Mesenteric fat pad (tissue), 1 donor: ENCODE results near the gene MATN1. TPM values are rescaled to one million over a fixed set of nuclear protein-coding genes. Genes with fewer than 3 reads are reported as not detected.

ENCODE experiments used
- DNase-seq: peaks from one replicate; pipeline ENCODE4 v3.0.0-alpha.2; 2020; ENCODE audit warnings: low spot score
- total RNA-seq: library from RNA; stranded (reverse); fragmentation: NEBNext Ultra II Directional; extraction: Animal tissue kit (Norgen Biotek cat#: 25700); gene quantifications from one replicate; pipeline ENCODE4 v1.2.1, GENCODE V29; 2021
- donor health status: DM: yes; HTN: yes; CAD: no.

The MATN1 gene
- total RNA-seq, 1 donor from 2014 or later, result not detected

DNA sequence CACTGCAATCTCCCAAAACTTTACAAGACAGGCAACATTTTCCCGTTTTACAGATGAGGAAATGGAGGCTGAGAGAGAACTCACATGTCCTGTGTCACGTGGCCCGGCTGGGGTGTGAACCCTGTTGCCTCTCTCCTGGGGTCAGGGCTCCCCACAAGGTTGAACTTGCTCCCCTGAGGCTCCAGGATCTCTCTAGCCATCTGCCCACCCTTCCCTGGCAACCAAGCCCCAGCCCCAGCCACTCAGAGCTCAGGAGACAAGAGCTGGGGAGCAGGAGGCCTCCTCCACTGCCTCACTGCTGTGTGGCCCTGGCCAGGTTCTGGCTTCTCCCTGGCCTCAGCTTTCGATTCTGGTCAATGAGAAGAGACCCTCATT, 22.4 kb upstream of the MATN1 start:
- DNase-seq, result no peak

DNA sequence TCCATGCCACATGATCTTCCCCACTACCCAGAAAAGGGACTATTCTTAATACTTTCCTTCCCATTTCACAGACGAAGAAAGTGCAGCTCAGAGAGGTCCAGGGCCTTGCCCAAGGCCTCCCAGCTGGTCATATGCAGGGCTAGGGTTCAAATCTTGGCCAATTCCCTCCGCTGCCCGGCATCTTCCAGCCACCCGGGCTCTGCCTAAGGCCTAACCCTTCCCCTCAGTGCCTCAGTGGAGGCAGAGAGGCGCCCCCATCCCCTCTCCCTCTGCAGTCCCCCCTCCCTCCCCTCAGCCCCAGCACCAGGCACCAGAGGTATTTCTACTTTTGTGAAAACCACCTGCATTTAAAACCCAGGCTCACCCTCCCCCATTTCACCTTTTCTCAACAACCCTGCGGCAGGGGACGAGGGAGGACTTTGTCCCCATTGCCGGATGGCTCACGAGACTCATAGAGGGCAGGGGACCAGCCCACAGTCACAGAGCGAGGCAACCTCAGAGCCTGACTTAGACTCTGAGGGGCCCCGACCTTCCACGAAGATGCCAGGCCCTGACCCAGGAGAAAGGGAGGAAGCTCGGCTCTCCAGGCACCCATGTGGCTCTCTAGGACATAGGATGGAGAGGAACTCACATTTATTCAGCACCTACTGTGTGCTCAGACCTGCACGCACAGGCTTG, 21.9 kb upstream of the MATN1 start:
- no peak for DNase-seq

DNA sequence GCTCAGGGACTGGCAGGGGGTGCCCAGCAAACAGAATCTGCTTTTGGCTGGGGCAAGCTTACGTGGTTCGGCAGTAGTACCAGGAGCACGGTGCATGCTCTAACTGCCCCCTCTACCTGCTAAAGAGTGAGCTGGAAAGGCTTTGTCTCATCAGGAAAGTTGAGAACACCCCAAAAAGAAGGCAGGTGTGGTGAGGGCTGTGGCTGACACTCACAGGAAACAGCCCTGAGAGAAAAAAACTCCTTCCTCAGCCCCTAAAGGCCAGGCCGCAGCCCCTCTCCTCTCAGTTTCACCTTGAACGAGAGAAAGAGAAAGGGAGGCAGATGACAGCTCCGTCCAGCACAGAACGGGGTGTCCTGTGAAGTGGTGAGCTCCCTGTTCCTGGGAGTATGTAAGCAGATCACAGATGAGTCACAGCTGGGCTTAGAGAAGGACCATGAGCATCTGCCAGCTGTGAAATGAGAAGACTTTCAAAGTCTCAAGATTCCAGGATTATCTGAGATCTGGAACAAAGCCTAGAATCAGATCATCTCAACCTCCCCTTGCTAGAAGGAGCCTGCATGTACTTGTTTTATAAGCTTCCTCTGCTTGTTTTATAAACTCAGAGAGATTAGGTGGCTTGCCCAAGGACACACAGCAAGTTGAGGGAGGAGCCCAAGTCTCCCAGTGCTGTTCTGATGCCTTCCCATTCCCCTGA, 20.8 kb upstream of the MATN1 start:
- DNase-seq, result no peak

DNA sequence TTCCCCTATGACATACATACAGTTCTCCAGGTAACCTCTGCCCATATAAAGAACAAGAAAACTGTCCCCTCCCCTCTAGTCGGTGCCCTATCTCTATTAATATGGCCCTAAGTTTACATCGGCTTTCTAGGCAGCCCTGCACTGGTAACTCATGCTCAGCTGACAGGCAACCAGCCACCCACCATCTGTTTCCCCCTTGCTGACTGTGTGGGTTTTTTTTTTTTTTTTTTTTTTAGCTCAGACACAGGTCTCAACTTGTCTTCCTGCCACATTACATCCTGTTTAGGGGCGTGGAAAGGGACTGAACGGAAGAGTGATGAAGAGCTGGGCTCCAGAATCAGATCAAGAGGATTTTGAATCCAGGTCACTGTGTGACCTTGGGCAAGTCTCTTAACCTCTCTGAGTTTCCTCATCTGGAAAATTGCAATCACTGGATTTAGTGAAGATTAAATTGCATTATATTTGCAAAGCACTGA, 20.2 kb upstream of the MATN1 start:
- no peak for DNase-seq

DNA sequence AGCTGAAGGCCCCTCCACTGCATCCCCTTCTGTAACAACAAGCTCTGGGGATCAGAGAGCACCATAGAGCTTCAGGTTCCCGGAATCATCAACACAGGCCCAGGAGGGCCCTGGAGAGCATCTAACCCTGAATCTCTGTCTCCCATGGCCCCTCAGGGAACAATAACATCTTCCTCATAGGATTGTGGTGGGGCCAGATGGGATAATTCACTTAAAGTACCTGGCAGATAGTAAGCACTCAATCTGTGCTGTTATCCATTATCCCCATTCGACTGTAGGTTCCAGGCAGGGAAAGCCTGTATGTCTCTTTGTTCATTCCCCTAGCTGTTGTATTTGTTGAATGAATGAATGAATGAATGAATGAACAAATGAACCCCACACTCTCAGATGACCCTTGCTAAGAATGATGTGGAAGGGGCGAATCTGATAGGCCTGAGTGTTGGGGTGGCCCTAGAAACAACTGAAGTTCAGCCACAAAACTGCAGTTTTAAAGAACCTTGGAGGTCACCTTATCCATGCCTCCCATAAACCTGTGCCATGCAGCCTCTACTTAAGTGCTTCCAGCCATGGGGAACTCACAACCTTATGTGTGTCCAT, 19.7 kb upstream of the MATN1 start:
- DNase-seq, result no peak

DNA sequence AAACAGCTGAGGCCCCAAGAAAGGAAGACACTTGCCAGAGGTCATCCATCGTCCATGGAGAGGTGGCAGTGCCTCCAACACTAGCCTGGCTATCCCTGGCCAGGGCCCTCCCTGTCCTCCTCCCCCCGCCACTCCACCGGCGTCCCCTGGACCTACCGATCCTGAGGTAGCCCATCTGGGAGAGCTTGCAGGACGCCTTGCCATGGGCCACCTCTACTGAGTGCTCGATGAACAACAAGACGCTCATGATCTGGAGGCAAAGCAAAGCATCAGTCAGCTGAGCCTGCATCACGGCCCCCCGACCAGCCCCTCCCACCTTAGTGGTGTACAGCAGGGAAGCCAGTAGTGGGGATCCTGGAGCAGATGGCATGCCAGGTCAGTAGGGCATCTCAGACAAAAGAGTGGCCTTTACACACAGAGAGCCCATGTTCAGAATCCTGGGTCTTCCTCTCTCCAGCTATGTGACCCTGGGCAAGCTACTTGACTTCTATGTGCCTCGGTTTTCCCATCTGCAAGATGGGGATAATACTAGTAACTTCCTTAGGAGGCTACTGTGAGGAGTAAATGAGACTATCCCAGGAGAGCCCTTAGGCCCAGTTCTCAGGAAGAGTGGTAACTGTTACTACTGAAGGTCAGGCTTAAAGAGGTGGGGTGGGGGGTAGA, 19.0 kb upstream of the MATN1 start:
- DNase-seq, result no peak

DNA sequence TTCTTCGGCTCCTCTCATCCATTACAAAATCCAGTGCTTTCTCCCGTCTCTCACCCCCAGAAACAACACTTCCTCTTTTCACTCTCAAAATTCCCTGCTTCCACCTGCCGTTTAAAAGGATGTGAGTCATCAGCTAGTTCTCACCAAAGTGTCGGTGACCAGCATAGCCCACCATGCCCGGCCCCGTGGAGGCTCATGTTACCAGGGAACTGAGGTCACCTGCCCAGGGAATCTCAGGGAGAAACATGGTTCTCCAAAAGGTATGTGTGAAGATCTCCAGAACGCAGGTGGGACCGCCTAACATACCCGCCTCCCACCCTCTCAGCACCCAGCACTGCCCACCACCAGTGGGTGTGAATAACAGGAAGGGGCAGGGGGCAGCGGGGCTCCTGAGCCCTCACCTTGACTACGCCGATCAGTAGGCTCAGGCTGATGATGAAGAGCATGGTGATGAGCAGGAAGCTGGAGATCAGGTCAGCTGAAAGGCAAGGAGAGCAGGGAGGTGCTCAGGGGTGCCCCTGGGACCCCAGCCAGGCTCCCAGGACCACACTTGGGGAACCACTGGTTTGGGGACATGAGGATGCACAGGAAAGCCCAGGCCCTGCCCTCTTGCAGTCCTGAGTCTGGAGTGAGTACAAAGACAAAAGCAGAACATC, 18.0 kb upstream of the MATN1 start:
- DNase-seq, result no peak

DNA sequence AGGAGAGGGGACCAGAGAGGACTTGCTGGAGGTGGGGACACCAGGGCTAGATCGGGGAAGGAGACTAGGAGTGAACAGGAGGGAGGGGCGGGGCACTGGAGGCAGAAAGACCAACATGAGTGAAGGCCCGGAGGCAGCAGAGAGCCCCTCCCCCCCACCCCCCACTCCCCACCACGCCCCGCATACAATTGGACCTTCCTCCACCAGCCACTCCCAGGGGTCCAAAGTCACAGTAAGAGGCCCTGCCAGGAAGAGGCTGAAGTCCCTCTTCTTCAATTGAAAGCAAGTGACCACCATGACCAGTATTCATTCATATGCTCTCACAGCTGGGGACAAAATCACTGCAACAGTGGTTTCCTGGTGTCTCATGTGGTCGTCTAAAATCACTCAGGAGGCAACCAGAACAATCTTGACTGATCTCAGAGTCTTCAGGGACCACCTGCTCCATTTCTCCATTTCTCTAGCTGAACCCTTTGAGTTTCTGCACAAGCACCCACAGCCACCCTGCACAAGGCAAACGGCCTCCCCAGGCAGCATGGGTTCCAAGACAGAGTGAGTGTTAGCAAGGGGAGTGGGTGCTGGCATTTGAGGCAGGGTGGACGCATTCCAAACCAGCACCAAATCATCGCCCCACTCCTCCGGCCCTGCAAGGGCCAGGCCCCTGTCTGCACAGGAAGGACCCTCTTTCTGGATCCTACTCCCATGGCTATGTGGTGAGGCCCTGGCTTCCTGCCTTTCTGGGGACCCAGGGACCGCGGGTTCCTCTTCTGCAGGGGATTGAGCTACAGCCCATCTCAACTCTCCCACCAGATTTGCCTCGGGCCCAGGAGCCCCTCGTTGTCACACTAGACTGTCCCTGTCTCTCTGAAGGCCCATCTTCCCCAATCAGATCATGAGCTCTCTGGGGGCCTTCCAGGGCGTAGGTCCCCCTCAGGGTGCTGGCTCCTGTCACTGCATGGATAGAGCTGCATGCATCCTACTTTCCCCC, 17.2 kb upstream of the MATN1 start:
- no peak for DNase-seq

DNA sequence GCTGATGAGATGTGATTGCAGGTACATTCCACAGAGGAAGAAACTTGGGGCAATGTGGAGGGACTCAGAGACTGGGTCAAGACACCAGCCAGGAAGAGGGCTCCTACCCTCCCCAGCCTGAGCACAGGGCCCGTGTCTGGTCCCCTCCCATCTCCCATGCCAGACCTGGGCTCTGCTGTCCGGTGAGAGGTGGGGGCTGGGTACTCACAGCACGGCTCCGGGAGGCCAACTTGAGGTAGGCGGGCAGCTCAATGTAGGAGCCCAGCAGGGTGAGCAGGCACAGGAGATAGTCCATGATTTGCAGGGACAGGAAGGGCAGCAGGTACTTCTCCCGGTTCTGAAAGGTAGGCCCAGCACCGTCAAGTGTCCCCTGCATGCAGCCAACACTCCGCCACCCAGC, 16.2 kb upstream of the MATN1 start:
- no peak for DNase-seq

DNA sequence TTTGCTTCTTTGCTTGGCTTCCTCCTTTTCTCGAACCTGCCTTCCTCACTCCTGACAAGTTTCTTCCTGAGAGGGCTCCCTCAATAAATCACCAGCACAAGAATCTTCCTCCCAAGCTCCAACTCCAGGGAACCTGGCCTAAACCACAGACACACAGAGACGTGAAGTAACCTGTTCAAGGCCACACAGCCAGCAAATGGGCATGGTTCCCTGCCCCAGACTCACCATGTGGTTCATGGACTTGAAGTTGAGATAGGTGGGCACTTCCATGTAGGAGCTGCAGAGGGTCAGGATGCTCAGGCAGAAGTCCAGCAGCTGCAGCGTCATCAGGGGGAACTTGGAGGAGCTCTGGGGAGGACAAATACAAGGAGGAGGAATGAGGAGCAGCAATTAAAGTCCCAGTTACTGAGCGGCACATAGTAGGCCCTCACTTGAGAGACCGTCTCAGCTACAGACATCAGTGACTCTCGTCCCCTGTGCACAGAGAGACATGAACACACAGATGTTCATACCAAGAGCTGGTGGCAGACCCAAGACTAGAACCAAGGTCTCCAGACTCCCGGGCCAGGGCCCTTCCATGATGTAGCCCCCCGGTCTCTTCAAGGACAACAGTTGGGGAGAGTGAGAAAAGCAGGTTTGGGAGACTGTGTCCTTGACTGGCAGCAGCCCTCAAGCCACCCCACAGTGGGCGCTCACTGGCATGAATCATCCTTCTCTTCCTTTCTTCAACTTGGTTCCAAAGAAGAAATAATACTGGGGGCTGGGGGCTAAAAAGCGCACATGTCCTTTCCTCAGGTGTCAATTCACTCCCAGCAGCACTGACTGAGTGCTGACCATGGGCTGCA, 15.6 kb upstream of the MATN1 start:
- DNase-seq, result no peak

DNA sequence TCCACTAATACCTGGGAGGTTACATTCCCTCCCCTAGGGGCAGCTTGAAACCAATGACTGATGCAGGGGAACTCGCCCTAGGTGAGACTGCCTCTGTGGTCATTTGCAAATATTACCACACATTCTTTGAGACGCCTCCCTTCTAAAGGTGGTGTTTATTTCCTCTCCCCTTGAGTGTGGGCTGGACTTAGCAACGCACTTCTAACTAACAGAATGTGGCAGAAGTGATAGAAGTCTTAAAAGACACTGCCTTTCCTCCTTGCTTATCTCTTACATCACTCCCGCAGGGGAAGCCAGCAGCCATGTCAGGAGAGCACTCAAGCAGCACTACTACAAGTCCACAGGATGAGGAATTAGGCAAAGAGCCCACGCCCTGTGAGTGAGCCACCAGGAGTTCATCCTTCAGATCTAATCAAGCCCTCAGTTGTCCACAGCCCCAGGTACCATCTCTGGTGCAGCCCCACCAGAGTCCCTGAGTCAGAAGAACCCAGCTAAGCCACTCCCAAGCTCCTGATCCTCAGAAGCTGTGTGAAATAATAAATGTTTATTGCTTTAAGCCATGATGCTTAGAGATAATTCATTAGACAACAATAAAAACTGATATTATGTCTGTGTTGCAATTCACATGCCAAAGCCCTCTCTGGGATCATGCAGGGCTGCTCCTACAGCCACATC, 14.8 kb upstream of the MATN1 start:
- no peak for DNase-seq

DNA sequence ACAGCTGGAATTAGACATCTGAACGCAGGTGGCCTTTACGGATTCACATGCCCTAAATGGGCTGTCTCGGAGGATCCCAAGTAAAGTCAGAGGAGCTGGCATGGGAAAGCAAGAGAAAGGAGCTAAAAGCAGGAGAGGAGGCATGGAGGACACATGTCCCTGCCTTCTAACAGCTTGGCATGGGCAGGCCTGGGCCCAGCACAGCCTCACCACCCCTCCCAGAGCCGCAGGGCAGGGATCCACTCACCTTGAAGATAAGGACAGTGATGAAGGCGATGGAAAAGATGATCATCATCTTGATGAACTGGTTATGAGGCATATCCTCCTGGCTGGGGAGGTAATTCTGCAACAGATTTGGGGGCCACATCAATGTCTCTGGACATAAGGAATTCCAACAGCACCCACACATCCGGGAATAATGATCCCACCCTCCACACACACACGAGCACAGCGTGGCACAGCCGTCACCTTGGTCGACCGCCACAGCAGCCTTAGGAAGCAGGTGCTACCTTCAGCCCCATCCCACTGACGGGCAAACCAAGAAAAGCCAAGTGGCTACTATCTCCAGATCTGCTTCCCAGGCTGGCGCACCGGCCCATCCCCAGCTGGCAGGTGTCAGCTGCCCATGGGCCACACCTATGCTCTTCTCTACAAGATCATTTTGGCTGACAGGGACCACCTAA, 14.1 kb upstream of the MATN1 start:
- no peak for DNase-seq

DNA sequence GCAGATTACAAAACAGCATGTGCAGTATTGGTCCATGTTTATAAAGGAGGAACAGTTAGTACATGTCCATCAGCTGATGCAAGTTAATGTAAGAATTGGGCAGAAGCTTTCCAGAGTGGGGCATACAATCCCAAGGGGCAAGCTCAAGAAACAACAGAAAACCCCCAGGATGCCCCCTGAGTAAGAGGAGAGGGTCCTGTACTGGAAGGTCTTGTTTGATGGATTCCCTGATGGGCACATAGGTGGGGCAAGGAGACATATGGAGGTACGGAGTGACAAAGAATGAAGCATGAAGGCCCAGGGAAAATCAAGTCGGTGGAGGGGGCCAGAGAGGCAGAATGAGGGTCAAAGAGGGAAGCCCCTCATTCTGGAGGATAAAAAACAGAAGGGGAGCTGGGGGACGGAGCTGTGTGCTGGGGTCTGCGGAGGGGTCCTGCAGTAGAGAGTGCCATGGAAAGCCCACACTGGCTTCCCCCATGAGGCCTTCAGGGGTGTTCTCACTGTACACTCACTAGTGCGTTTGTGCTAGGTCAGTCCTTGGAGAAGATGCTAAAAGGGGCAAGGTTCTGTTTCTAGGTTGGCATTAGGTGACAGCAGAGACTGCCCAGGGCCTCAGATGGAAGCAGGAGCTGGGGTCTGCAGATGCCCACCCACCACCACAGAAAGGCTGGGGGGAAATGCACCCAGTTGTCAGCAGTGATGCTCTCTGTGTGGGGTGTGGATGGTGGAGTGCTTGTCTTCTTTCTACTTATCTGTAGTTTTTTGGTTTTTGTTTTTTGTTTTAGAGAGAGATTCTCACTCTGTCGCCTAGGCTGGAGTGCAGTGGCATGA, 12.5 kb upstream of the MATN1 start:
- DNase-seq, result no peak

DNA sequence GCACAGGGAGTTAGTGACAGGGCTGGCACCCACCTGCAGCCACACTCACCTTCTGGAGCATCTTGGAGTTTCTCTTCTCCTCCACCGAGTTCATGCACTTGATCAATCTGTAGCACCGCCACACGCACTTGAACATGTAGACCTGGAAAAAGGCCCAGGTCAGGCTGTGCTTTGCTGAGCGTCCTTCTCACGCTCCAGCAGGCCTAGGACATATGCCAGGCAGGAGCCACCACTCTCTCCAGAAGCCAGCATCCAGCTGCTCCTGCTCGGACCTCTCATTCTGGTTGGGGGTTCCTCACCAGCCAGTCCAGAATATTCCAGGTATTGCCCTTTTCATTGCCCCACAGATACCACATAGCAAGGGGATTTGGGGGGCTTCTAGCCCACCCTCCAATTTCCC, 11.7 kb upstream of the MATN1 start:
- DNase-seq, result no peak

DNA sequence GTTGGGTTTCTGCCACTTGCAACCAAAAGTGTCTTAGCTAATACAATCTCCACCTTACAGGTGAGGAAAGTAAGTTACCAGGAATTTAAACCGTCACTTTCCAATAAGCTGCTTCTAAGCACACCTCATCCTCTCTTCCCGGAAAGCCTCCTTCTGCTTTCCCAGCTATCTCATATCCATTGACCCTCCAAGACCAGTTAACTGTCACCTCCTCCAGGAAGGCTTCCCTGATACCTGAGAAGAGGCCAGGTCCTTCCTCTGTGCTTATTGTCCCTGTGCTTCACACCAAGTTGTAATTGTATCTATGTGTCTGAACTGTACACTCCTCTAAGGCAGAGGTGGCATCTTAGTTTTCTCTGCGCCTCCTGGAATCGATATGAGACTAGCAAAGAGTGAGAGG, 11.2 kb upstream of the MATN1 start:
- no peak for DNase-seq

DNA sequence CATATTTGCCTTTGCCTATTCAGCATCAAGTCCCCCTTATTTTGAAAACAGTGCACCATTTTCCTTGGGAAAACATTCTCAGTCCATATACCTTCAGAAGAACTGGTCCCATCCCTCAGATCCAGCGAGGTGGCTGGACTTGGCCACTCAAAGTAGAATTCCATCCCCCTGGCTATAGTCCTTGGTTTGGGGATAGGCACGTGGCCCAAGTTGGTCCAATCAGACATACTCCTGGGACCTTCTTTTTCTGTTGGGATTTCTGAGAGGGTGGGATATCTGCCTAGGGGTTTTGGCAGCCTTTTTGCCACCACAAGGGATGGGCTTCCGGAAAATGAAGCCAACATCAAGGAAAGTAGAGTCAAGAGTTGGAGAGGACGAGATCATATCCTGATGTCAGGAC, 10.7 kb upstream of the MATN1 start:
- DNase-seq, result no peak

DNA sequence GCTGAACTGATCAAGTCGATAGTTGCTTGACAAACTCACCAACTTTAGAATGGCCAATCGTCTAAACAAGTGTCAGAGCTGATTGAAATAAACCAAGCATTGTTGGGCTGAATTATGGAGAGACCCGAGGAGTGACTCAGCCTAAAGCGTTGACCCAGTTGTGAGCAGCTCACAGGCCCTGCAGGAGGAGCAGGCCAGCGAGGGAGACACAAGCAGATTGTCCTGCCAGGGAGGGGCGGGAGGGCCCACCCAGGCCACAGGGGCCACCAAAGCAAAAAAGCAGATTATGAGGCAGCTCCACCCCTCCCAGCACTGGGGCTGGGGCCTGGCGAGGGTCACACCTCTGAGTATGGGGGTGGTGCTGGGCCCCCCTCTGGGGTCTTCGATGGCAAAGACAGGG, 10.1 kb upstream of the MATN1 start:
- no peak for DNase-seq
